DND-41 (cell line): ENCODE measurements around the gene SEC14L2.

Experiments
- ATAC-seq: fragments of 200-7000 bp; cut with Tn5 transposase; 3 replicates; pipeline ENCODE4 v1.9.1; 2021; ENCODE audit warnings: low read depth; ENCODE audit not compliant: insufficient read depth
- DNase-seq: peaks from one replicate; pipeline ENCODE4 v3.0.0-alpha.2; 2020
- H2AFZ ChIP-seq: 2 replicates; pipeline ENCODE4 v1.6.0; 2012; ENCODE audit warnings: low read depth, low read length
- H3K27ac ChIP-seq: 2 replicates; pipeline ENCODE4 v1.5.1; 2012; ENCODE audit warnings: low read length, inconsistent platforms
- H3K27me3 ChIP-seq: fragments of 200-600 bp; sonication (generic); 2 replicates; pipeline ENCODE4 v1.6.0; 2012; ENCODE audit warnings: low read length, mild to moderate bottlenecking, inconsistent platforms; ENCODE audit not compliant: insufficient read depth, poor library complexity
- H3K36me3 ChIP-seq: 2 replicates; pipeline ENCODE4 v1.5.1; 2012; ENCODE audit warnings: low read length, inconsistent platforms; ENCODE audit not compliant: insufficient read depth
- H3K4me1 ChIP-seq: 2 replicates; pipeline ENCODE4 v1.5.1; 2012; ENCODE audit warnings: mild to moderate bottlenecking, low read length; ENCODE audit not compliant: insufficient read depth
- H3K4me2 ChIP-seq: 2 replicates; pipeline ENCODE4 v1.6.0; 2012; ENCODE audit warnings: mild to moderate bottlenecking, moderate library complexity, low read length, inconsistent platforms; ENCODE audit not compliant: insufficient read depth
- H3K4me3 ChIP-seq, 2 experiments: fragments of 200-600 bp in 1 of 2; shearing (Covaris generic) in 1 of 2; 2 replicates each; pipeline ENCODE4 v1.5.1; 2012 to 2016; ENCODE audit warnings: inconsistent platforms in 2 of 2, low read length in 2 of 2, mild to moderate bottlenecking in 2 of 2, low read depth in 1 of 2, moderate library complexity in 1 of 2
- H3K79me2 ChIP-seq: 2 replicates; pipeline ENCODE4 v1.6.0; 2012; ENCODE audit warnings: low read length, inconsistent platforms; ENCODE audit not compliant: insufficient read depth
- H3K9ac ChIP-seq: 2 replicates; pipeline ENCODE4 v1.6.0; 2012; ENCODE audit warnings: low read depth, mild to moderate bottlenecking, inconsistent platforms, low read length, moderate library complexity
- H3K9me3 ChIP-seq: 2 replicates; pipeline ENCODE4 v1.5.1; 2012; ENCODE audit warnings: low read length, moderate library complexity, mild to moderate bottlenecking, inconsistent platforms; ENCODE audit not compliant: insufficient read depth, severe bottlenecking
- H4K20me1 ChIP-seq: 2 replicates; pipeline ENCODE4 v1.6.0; 2012; ENCODE audit warnings: low read length; ENCODE audit not compliant: insufficient read depth
- CTCF ChIP-seq: IDR thresholded peaks from 2 replicates; pipeline ENCODE4 v1.5.1; 2012; ENCODE audit warnings: borderline replicate concordance, low read length, moderate library complexity, mild to moderate bottlenecking; ENCODE audit not compliant: poor library complexity, severe bottlenecking; ENCODE audit errors: extremely low read depth
- EZH2 ChIP-seq: IDR thresholded peaks from 3 replicates; pipeline ENCODE4 v1.6.1; 2012; ENCODE audit warnings: borderline replicate concordance, low read depth, mild to moderate bottlenecking, moderate library complexity, low read length, inconsistent platforms; ENCODE audit not compliant: severe bottlenecking

The SEC14L2 gene

GRCh38 chr22:30436196-30436595, 39.4 kb downstream of the SEC14L2 start:
- peak overlapping the region; percentile 66 for H2AFZ ChIP-seq
- ATAC-seq: 0 out of 3 replicates have a peak, but pooled peaks have one; percentile 6
- no peaks in the 10 kb centered on the region for H3K27me3 ChIP-seq
- H3K4me3 ChIP-seq: no peak overlapping the region
- H3K4me2 ChIP-seq: no peak overlapping the region
- H3K27ac ChIP-seq: peak overlapping the region; percentile 49
- H3K4me1 ChIP-seq: peaks cover 19% of the 10 kb centered on the region
- DNase-seq: no peak
- TF ChIP-seq EZH2: no peak
- TF ChIP-seq CTCF: no peak
- H3K36me3 ChIP-seq: no peaks in the 10 kb centered on the region
- H3K9ac ChIP-seq: no peak overlapping the region
- H3K9me3 ChIP-seq: no peaks in the 10 kb centered on the region
- no peaks in the 10 kb centered on the region for H3K79me2 ChIP-seq
- no peaks in the 10 kb centered on the region for H4K20me1 ChIP-seq

GRCh38 chr22:30438559-30438958, 41.7 kb downstream of the SEC14L2 start:
- no peak overlapping the region for H3K27ac ChIP-seq
- no peak overlapping the region for H2AFZ ChIP-seq
- no peaks in the 10 kb centered on the region for H3K36me3 ChIP-seq
- H3K4me1 ChIP-seq: peaks cover 37% of the 10 kb centered on the region
- DNase-seq: no peak
- H3K4me2 ChIP-seq: no peak overlapping the region
- ATAC-seq: no peak
- H4K20me1 ChIP-seq: no peaks in the 10 kb centered on the region
- no peak overlapping the region for H3K9ac ChIP-seq
- TF ChIP-seq EZH2: no peak
- no peak for TF ChIP-seq CTCF
- H3K27me3 ChIP-seq: no peaks in the 10 kb centered on the region
- H3K4me3 ChIP-seq: no peak overlapping the region
- H3K9me3 ChIP-seq: no peaks in the 10 kb centered on the region
- H3K79me2 ChIP-seq: no peaks in the 10 kb centered on the region

- no peak overlapping the region for H3K4me2 ChIP-seq
- H4K20me1 ChIP-seq: no peaks in the 10 kb centered on the region
- H3K4me1 ChIP-seq: peaks cover 39% of the 10 kb centered on the region
- no peaks in the 10 kb centered on the region for H3K79me2 ChIP-seq
- ATAC-seq (no peak), DNase-seq (no peak)
- no peak overlapping the region for H2AFZ ChIP-seq
- H3K4me3 ChIP-seq: no peak overlapping the region
- no peak overlapping the region for H3K9ac ChIP-seq
- H3K9me3 ChIP-seq: no peaks in the 10 kb centered on the region
- H3K27ac ChIP-seq: no peak overlapping the region
- no peak for TF ChIP-seq CTCF
- no peak for TF ChIP-seq EZH2
- no peaks in the 10 kb centered on the region for H3K36me3 ChIP-seq
- no peaks in the 10 kb centered on the region for H3K27me3 ChIP-seq
Observed at GRCh38 chr22:30439226-30439625, 42.4 kb downstream of the SEC14L2 start.

GRCh38 chr22:30439836-30440235, 43.0 kb downstream of the SEC14L2 start:
- no peaks in the 10 kb centered on the region for H4K20me1 ChIP-seq
- no peaks in the 10 kb centered on the region for H3K36me3 ChIP-seq
- H3K4me3 ChIP-seq: no peak overlapping the region
- no peak for DNase-seq
- no peak overlapping the region for H3K4me2 ChIP-seq
- H3K79me2 ChIP-seq: no peaks in the 10 kb centered on the region
- no peak overlapping the region for H3K9ac ChIP-seq
- H3K9me3 ChIP-seq: no peaks in the 10 kb centered on the region
- peaks cover 33% of the 10 kb centered on the region for H3K4me1 ChIP-seq
- no peaks in the 10 kb centered on the region for H3K27me3 ChIP-seq
- ATAC-seq: no peak
- no peak overlapping the region for H2AFZ ChIP-seq
- no peak for TF ChIP-seq EZH2
- no peak for TF ChIP-seq CTCF
- no peak overlapping the region for H3K27ac ChIP-seq
